HUES6 (cell line): Measurements from ENCODE around the gene TNS1.
"Not testable (repeated sequence)": the region's sequence is repeated elsewhere in the genome, so short reads cannot be mapped to it uniquely, and the experiment has no call there.

Source experiments
- H3K27ac ChIP-seq: 2 replicates; pipeline ENCODE4 v1.7.0; 2013; ENCODE audit warnings: low read depth, mild to moderate bottlenecking, low read length, inconsistent platforms
- H3K27me3 ChIP-seq: 2 replicates; pipeline ENCODE4 v1.6.1; 2013; ENCODE audit warnings: low read length; ENCODE audit not compliant: control insufficient read depth, insufficient read depth
- H3K36me3 ChIP-seq: 2 replicates; pipeline ENCODE4 v1.6.1; 2013; ENCODE audit warnings: low read length; ENCODE audit not compliant: control insufficient read depth, insufficient read depth
- H3K4me1 ChIP-seq: 2 replicates; pipeline ENCODE4 v1.6.1; 2013; ENCODE audit warnings: low read length; ENCODE audit not compliant: control insufficient read depth, insufficient read depth
- H3K4me3 ChIP-seq: 2 replicates; pipeline ENCODE4 v1.5.1; 2013; ENCODE audit warnings: low read depth, low read length
- H3K9ac ChIP-seq: one replicate; pipeline ENCODE4 v1.6.1; 2013; ENCODE audit warnings: mild to moderate bottlenecking, low read length
- H3K9me3 ChIP-seq: 2 replicates; pipeline ENCODE4 v1.6.1; 2013; ENCODE audit warnings: low read depth, low read length; ENCODE audit not compliant: control insufficient read depth, insufficient read depth

Gene TNS1

DNA sequence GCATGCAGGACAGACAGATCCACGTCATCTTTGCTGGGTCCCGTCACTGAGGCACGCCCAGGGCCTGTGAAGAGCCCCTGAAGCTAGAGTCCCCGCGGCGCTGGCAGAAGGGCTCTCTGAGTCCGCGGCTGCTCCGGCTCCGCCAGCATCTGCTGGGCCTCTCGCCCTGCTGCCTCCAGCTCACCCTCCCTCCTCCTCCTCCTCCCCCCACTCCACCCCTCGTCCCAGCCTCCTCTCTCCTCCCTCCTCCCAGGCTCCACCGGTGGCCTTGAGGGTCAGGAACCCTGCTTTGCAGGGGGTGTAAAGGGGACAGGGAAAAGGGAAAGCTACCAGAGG is at the start of gene TNS1:
Gene TNS1 (minus strand): TSS at position 151 of the 336 bp plus-strand sequence. CDS start 123 bp downstream, at position 28.
- no peaks in the 10 kb centered on the region for H3K36me3 ChIP-seq
- no peak within 1 kb of the TSS for H3K4me3 ChIP-seq
- H3K9me3 ChIP-seq = no peaks in the 10 kb centered on the region
- peaks cover 27% of the 10 kb centered on the region; the same call in 1 of the 2 replicates for H3K4me1 ChIP-seq
- peaks cover 3% of the 10 kb centered on the region; the same call in 1 of the 2 replicates for H3K27me3 ChIP-seq
- no peak within 1 kb of the TSS for H3K27ac ChIP-seq
- H3K9ac ChIP-seq = no peak within 1 kb of the TSS

DNA sequence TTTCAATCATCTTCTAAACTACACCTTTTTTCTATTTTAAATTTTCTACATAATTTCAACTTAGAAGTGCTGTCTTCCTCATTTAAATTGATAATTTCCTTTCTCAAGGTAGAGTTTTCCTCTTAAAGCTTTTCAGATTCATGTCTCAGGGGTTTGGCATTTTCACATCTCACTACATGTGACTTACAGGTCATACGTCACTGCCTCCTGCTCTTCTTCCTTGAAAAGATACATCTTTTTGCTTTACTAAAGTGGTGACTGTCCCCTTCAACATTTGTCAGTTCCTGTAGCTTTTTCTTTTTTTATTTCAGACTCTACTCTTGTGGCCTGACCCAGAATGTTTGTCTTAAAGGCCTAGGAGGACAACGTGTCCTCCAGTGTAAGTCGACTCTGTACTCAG is 49.1 kb upstream of the TNS1 start:
- no peaks in the 10 kb centered on the region for H3K9me3 ChIP-seq
- H3K4me3 ChIP-seq = no peak overlapping the region

DNA sequence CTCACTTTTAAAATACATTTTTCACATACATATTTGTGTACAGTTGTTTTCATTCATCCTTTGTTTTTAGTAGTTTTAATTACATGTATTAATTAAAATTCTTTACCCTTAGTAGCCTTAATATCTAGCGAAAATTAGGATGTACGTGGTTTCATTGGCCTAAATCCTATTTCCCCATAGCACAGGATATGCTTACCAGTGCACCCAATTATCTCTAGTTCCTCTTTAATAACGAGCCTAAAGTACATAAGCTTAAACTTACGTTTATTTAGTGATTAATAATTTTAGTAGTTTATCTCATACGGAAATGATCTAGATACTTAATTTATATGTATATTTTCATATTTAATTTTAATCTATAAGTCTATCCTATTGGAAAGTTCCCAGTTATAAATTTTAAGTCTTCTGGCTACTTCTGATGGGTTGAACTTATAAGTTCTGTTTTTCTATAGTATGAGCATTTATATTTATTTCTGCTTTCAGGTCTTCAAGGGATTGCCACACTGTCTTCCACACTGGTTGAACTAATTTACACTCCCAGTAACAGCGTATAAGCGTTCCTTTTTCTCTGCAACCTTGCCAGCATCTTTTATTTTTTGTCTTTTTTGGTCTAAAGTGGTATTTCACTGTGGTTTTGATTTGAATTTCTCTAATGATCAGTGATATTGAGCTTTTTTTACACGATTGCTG is 44.9 kb upstream of the TNS1 start:
- no peak overlapping the region for H3K4me3 ChIP-seq
- H3K27ac ChIP-seq = no peak overlapping the region
- H3K27me3 ChIP-seq = no peaks in the 10 kb centered on the region
- H3K9ac ChIP-seq = no peak overlapping the region
- H3K4me1 ChIP-seq = no peaks in the 10 kb centered on the region
- H3K36me3 ChIP-seq = no peaks in the 10 kb centered on the region
- peaks cover 9% of the 10 kb centered on the region for H3K9me3 ChIP-seq

More for the DNA sequence above, 49.1 kb upstream of the TNS1 start:
- H3K9ac ChIP-seq = no peak overlapping the region
- H3K27ac ChIP-seq = no peak overlapping the region
- H3K27me3 ChIP-seq = no peaks in the 10 kb centered on the region
- no peaks in the 10 kb centered on the region for H3K4me1 ChIP-seq
- no peaks in the 10 kb centered on the region for H3K36me3 ChIP-seq

DNA sequence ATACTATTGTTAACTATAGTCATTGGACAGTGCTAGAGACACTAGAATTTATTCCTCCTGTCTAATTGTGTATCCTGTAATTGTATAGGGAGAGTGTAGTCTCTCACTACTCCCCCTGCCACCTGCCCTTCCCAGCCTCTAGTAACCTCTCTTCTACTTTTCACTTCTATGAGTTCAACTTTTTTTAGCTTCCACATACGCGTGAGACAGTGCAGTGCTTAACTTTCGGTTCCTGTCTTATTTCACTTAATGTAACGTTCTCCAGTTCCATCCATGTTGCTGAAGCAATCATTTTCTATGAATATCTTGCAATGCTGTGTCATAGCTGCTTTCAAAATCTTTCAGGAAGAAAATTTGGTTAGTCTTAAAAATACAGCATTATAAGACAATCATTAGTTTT is 43.4 kb upstream of the TNS1 start:
- no peaks in the 10 kb centered on the region for H3K36me3 ChIP-seq
- H3K9me3 ChIP-seq = peaks cover 9% of the 10 kb centered on the region
- H3K9ac ChIP-seq = no peak overlapping the region
- no peaks in the 10 kb centered on the region for H3K4me1 ChIP-seq
- H3K27ac ChIP-seq = no peak overlapping the region
- H3K4me3 ChIP-seq = no peak overlapping the region
- H3K27me3 ChIP-seq = no peaks in the 10 kb centered on the region; the same call in 1 of the 2 replicates

DNA sequence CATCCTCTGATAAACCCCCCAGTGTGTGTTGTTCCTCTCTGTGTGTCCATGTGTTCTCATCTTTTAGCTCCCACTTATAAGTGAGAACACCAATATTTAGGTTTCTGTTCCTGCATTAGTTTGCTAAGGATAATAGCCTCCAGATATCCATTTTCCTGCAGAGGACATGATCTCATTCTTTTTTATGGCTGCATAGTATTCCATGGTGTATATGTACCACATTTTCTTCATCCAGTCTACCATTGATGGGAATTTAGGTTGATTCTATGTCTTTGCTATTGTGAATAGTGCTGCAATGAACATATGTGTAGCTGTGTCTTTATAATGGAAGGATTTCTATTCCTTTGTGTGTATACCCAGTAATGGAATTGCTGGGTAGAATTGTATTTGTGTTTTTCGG is 41.8 kb upstream of the TNS1 start:
- not testable (repeated sequence) for H3K9ac ChIP-seq, H3K36me3 ChIP-seq, H3K4me3 ChIP-seq, H3K9me3 ChIP-seq, H3K4me1 ChIP-seq, H3K27ac ChIP-seq, H3K27me3 ChIP-seq

DNA sequence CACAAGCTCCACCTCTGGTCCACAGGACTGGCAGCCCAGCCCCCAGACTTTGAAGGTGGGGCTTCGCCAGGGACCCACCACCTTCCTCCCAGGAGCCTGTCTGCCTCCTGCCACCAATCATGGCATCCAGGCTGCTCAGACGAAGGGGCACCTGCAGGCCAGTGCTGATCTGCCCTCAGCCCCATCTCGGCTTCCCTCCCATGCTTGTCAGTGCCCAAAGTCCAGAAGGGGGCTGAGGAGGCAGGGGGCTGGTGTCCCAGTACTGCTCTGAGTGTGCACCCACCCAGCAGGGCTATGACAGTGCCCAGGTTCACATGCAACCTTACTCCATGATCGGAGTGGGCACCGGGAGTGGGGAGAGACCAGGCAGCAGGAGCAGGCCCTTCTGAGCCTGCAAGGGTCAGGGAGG is 40.9 kb upstream of the TNS1 start:
- peaks cover 9% of the 10 kb centered on the region for H3K9me3 ChIP-seq
- H3K9ac ChIP-seq = no peak overlapping the region
- no peaks in the 10 kb centered on the region for H3K4me1 ChIP-seq
- H3K27me3 ChIP-seq = peaks cover 13% of the 10 kb centered on the region
- no peak overlapping the region for H3K27ac ChIP-seq
- no peak overlapping the region for H3K4me3 ChIP-seq
- no peaks in the 10 kb centered on the region for H3K36me3 ChIP-seq

DNA sequence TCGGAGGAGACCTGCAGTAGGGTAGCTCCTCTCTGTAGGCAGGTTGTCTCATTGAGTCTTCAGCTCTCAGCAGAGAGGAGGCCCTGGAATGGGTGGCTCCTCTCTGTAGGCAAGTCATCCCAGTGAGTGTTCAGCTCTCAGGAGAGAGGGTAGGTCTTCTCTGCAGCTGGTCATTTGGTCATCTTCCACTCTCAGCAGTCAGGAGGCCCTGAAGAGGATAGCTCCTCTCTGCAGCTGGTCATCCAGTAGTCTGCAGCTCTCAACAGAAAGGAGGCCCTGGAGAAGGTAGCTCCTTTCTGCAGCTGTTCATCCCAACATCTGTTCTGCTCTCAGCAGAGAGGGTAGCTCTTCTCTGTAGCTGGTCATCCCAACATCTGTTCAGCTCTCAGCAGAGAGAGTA is 40.3 kb upstream of the TNS1 start:
- H3K27ac ChIP-seq = no peak overlapping the region
- H3K27me3 ChIP-seq = peaks cover 13% of the 10 kb centered on the region
- no peaks in the 10 kb centered on the region for H3K4me1 ChIP-seq
- peaks cover 9% of the 10 kb centered on the region for H3K9me3 ChIP-seq
- no peak overlapping the region for H3K9ac ChIP-seq
- no peaks in the 10 kb centered on the region for H3K36me3 ChIP-seq
- no peak overlapping the region for H3K4me3 ChIP-seq

DNA sequence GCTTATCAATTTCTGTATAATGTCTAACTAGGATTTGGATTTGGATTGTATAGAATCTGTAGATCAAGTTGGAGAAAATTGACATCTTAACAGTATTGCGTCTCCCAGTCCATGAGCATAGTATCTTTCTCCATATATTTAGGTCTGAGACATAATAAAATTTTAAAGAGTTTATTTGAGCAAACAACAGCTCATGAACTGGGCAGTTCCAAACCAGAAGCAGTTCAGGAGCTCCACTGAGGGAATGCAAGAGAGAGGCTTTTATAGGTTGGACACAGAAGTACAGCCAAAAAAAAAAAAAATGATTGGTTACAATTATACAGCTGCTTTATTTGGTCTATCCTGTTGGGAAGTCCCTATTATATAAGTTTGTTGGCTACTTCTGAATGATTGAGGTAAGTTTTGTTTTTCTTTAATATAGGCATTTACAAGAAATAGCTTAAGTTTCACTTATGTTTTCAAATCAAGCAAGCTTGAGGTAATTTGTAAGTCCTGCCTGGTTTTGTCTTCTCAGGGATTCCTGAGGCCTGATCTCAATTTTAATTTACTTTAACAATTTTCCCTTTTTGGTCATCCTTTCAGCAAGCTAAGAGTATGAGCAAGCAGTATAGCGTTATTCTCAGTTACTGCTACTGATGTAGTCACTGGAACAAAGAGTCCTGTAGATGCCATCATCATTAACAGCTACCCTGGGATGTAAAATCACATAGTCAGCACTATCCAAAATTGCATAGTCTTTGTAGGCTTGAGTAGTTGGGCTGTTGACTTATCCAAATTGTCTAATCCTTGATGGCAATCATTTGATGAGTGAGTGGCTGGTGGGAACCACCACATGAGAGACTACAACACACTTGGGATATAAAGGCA is 38.7 kb upstream of the TNS1 start:
- no peak overlapping the region for H3K9ac ChIP-seq
- no peaks in the 10 kb centered on the region for H3K4me1 ChIP-seq
- no peak overlapping the region for H3K4me3 ChIP-seq
- no peak overlapping the region for H3K27ac ChIP-seq
- peaks cover 9% of the 10 kb centered on the region for H3K9me3 ChIP-seq
- no peaks in the 10 kb centered on the region for H3K36me3 ChIP-seq
- peaks cover 13% of the 10 kb centered on the region for H3K27me3 ChIP-seq

DNA sequence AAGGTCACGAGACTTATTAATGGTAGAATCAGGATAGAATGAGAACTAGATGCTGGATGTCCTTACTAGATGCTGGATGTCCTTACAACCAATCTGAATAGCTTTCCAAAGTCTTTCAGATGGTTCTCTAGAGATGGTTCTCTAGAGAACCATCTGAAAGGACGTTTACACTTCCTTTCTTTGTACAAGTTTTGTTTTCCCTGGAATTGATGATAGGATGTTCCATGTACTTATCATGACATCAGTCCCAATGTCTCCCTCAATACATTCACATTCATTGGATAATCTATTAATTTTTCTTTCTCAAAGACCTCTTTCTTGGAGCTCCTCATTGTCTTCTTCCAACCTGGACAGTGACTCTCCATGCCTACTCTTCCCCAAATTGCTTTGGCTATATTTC is 38.1 kb upstream of the TNS1 start:
- peaks cover 13% of the 10 kb centered on the region for H3K27me3 ChIP-seq
- H3K27ac ChIP-seq = no peak overlapping the region
- H3K36me3 ChIP-seq = no peaks in the 10 kb centered on the region
- peaks cover 9% of the 10 kb centered on the region for H3K9me3 ChIP-seq
- H3K9ac ChIP-seq = no peak overlapping the region
- no peaks in the 10 kb centered on the region for H3K4me1 ChIP-seq
- no peak overlapping the region for H3K4me3 ChIP-seq

DNA sequence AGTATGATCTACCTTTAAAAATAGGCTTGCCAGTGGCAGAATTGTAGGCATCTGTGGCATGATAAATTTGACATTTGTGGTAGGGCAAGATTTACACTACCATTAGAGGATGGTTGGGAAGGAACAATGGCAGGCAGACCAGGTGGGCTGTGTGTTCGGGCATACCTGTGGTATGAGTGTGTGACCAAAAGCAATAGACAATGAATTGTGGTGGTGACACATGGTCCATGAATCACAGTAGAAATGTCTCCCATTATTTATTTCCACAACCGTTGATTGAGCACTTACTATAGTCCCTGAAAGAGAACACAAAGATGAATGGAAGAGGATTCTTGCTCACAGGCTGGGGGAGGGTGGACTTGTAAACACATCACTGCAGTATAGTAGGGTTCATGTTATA is 36.4 kb upstream of the TNS1 start:
- peaks cover under 1% of the 10 kb centered on the region for H3K4me1 ChIP-seq

DNA sequence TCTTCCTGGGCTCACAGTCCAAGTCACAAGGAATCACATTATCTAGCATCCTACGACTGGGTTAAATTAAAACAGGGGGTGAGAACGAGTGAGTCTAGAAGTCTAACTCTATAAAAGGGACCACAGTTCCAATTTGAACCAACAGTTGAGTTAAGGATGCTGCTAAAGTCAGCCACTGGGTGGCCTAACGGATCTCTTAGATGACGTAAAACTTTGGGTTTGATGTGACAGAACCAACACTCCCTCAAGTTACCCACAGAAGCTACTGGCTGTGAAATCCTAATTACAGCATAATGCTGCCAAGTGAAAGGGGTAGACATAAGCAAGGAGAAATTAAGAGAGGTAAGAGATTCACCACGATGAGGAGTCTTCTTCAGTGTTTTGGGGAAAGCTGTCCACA is 33.6 kb upstream of the TNS1 start:
- H3K27ac ChIP-seq = no peak overlapping the region
- H3K36me3 ChIP-seq = no peaks in the 10 kb centered on the region
- peaks cover 44% of the 10 kb centered on the region for H3K27me3 ChIP-seq
- H3K4me3 ChIP-seq = no peak overlapping the region
- H3K9ac ChIP-seq = no peak overlapping the region
- H3K9me3 ChIP-seq = no peaks in the 10 kb centered on the region
- peaks cover 9% of the 10 kb centered on the region for H3K4me1 ChIP-seq

More for the DNA sequence above, 36.4 kb upstream of the TNS1 start:
- H3K4me3 ChIP-seq = no peak overlapping the region
- H3K9me3 ChIP-seq = peaks cover 9% of the 10 kb centered on the region
- H3K36me3 ChIP-seq = no peaks in the 10 kb centered on the region
- peaks cover 18% of the 10 kb centered on the region for H3K27me3 ChIP-seq
- no peak overlapping the region for H3K27ac ChIP-seq
- no peak overlapping the region for H3K9ac ChIP-seq
